Activated CD4-positive, alpha-beta T cell treated with anti-CD3 and anti-CD28 coated beads for 36 hours (primary cell): Measurements from ENCODE around the gene SLC44A1. TPM values are rescaled to one million over a fixed set of nuclear protein-coding genes. Genes with fewer than 3 reads are reported as not detected.

Source experiments
- ATAC-seq: fragments of 200-7000 bp; cut with Tn5 transposase; one replicate; pipeline ENCODE4 v1.10.0; 2021; ENCODE audit warnings: mild to moderate bottlenecking, moderate library complexity
- CTCF ChIA-PET: fragments of 350-600 bp; sonication (Branson Sonifier 250); formaldehyde crosslinking; loops from one replicate; lab custom pipeline; 2021; ENCODE audit warnings: antibody characterized with exemption; lab: Charles Lee
- POLR2A ChIA-PET: fragments of 350-600 bp; sonication (Branson Sonifier 250); formaldehyde crosslinking; loops from one replicate; lab custom pipeline; 2021; ENCODE audit warnings: antibody characterized with exemption, inconsistent platforms; lab: Charles Lee
- DNase-seq: peaks from one replicate; pipeline ENCODE4 v3.0.0-alpha.2; 2020
- H3K27ac Mint-ChIP-seq: one replicate; pipeline ENCODE4 v1.8.0; 2021; ENCODE audit warnings: mixed read lengths
- H3K27me3 Mint-ChIP-seq: one replicate; pipeline ENCODE4 v1.8.0; 2021; ENCODE audit warnings: mixed read lengths
- H3K36me3 Mint-ChIP-seq: one replicate; pipeline ENCODE4 v1.8.0; 2021; ENCODE audit warnings: low read depth, mixed read lengths
- H3K4me1 Mint-ChIP-seq: one replicate; pipeline ENCODE4 v1.8.0; 2021; ENCODE audit warnings: mixed read lengths
- H3K4me3 Mint-ChIP-seq: one replicate; pipeline ENCODE4 v1.8.0; 2021; ENCODE audit warnings: mild to moderate bottlenecking, moderate library complexity, mixed read lengths
- H3K9me3 Mint-ChIP-seq: one replicate; pipeline ENCODE4 v1.8.0; 2021; ENCODE audit warnings: low read depth, mixed read lengths
- intact Hi-C, 2 experiments: fragments of 100-400 bp; cut with DNase I in 1 of 2; cut with micrococcal nuclease in 1 of 2; formaldehyde crosslinking; loops; one replicate each; pipeline versions ENCODE4 v1.14.2 to v1.15.1; 2022 to 2024; cut with DNase I, micrococcal nuclease
- total RNA-seq, 2 experiments: library from RNA; stranded (reverse); gene quantifications; one replicate each; pipeline ENCODE4 v1.2.3, GENCODE V29; 2021

Gene SLC44A1
- total RNA-seq, 2 experiments from 2014 or later, result 9.7 to 10.4 TPM

DNA sequence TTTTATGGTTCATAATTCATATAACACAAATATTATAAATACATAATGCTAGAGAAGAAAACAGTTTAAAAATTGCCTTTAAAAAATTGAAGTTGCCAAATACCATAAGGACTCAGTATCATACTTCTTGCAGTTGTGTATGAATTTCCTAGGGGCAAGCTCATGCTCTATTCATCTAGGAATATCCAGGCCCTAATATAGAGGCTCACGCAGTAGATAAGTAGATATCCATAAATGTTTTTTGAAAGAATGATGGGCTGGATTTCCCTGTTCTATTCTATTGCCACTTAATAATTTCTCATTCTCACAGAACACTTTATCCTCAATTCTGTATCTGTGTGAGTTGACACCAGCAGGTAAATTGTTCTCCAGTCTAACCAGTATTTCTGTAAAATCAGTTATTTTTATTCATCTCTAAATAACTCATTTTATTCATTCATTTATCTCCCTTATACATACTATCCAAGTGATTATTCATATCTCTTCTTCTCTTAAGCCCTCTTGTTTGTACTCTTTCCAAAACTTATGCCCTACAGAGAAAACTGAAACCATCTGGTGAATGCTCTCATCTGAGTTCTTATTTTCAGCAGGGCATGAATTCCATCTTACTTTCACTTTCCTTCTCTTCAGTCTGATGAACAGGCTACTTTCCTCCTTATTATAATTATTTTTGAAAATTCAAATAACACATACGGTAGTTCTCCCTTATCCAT lies 97.1 kb downstream of the SLC44A1 start:
- Mint-ChIP-seq H3K4me3 (no peak overlapping the region), H3K27me3 (no peaks in the 10 kb centered on the region), H3K36me3 (peaks cover 8% of the 10 kb centered on the region), H3K27ac (no peak overlapping the region), H3K4me1 (peaks cover 25% of the 10 kb centered on the region), H3K9me3 (no peaks in the 10 kb centered on the region)
- CTCF ChIA-PET, result no interaction called here
- ATAC-seq (peak; percentile 42), DNase-seq (no peak)
- intact Hi-C loops, result loop anchor here in 1 of 2 experiments (2.0 kb wide), 1 partner anchor 19 kb away; no protein-coding TSS in a partner anchor
- POLR2A ChIA-PET, result no interaction called here

DNA sequence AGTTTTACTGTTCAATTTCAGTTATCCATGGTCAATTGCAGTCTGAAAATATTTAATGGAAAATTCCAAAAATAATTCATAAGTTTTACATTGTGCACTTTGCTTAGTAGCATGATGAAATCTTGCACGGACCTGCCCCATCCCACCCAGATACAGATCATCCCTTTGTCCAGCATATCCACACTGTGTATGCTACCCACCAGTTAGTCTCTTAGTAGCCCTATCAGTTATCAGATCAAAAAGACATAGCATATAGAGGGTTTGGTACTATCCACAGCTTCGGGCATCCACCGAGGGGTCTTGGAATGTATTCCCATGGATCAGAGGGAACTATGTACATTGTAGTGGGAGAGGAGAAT lies 97.7 kb downstream of the SLC44A1 start:
- H3K27ac Mint-ChIP-seq, result no peak overlapping the region
- no peak overlapping the region for H3K4me3 Mint-ChIP-seq
- H3K4me1 Mint-ChIP-seq, result peaks cover 25% of the 10 kb centered on the region
- no peak for DNase-seq
- ATAC-seq, result no peak
- ChIA-PET POLR2A (no interaction called here), CTCF (no interaction called here)
- H3K36me3 Mint-ChIP-seq, result peaks cover 4% of the 10 kb centered on the region
- H3K27me3 Mint-ChIP-seq, result no peaks in the 10 kb centered on the region
- intact Hi-C loops, result no loop called here
- no peaks in the 10 kb centered on the region for H3K9me3 Mint-ChIP-seq

GRCh38 chr9:105344283-105344682 lies 99.8 kb downstream of the SLC44A1 start:
- intact Hi-C loops, result no loop called here
- Mint-ChIP-seq H3K36me3 (peaks cover 2% of the 10 kb centered on the region), H3K4me1 (peaks cover 23% of the 10 kb centered on the region), H3K4me3 (no peak overlapping the region), H3K27ac (no peak overlapping the region), H3K27me3 (no peaks in the 10 kb centered on the region), H3K9me3 (no peaks in the 10 kb centered on the region)
- DNase-seq, result no peak
- ChIA-PET POLR2A (no interaction called here), CTCF (no interaction called here)
- ATAC-seq, result no peak

DNA sequence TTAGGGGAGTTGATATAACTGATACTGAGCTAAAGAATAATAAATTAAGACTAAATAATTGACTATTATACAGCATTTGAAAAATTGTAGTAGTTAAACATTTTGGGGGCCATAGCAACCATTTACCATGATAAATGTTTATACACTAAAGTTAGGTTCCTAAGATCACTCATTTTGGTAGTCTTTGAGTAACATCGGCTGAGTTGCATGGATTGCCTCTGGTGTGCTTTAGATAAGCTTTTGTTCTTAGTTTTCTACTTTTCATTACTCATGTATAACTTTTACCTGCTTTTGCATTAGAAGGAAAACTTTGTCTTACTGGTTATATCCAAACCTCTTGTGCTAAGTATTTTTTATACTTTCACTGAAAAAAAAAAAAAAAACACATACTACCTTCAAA lies 101.2 kb downstream of the SLC44A1 start:
- POLR2A ChIA-PET, result no interaction called here

GRCh38 chr9:105346273-105346672 lies 101.8 kb downstream of the SLC44A1 start:
- ChIA-PET POLR2A (interaction anchor here (0.6 kb wide), 1 partner anchor 162 kb away, joined by 4 read pairs; no protein-coding TSS in a partner anchor), CTCF (interaction anchor here (0.9 to 2.1 kb wide), 2 partner anchors 10 to 92 kb away, joined by 3 to 6 read pairs; no protein-coding TSS in a partner anchor)
- H3K9me3 Mint-ChIP-seq, result no peaks in the 10 kb centered on the region
- no peak overlapping the region for H3K27ac Mint-ChIP-seq
- no peak for DNase-seq
- intact Hi-C loops, result no loop called here
- H3K4me1 Mint-ChIP-seq, result peaks cover 9% of the 10 kb centered on the region
- no peak overlapping the region for H3K4me3 Mint-ChIP-seq
- peaks cover 2% of the 10 kb centered on the region for H3K36me3 Mint-ChIP-seq
- no peaks in the 10 kb centered on the region for H3K27me3 Mint-ChIP-seq
- ATAC-seq, result no peak

More for the DNA sequence above, 101.2 kb downstream of the SLC44A1 start:
- Mint-ChIP-seq H3K9me3 (no peaks in the 10 kb centered on the region), H3K4me1 (peaks cover 13% of the 10 kb centered on the region), H3K27me3 (no peaks in the 10 kb centered on the region), H3K4me3 (no peak overlapping the region), H3K27ac (no peak overlapping the region), H3K36me3 (peaks cover 2% of the 10 kb centered on the region)
- intact Hi-C loops, result no loop called here
- DNase-seq (no peak), ATAC-seq (no peak)
- CTCF ChIA-PET, result interaction anchor here (0.9 to 2.1 kb wide), 2 partner anchors 11 to 92 kb away, joined by 3 to 6 read pairs; no protein-coding TSS in a partner anchor

DNA sequence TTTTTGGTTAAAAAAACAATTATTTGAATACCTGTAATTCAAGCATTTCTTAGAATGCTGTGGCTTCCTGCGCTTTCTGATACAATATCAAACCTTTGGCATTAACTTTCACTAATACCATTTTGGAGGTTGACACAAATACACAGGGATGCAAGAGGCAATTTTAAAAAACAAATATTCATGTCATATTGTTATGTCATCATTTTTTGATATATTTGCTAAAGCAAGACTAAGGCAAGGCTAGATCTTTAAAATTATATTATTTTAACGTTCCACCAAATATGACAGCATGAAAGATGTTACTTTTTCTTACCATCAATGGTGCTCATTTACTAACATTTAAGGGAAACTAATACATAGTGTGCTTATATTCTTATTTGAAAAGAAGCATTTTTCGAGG lies 110.0 kb downstream of the SLC44A1 start:
- intact Hi-C loops, result no loop called here
- ChIA-PET CTCF (interaction anchor here (1.2 kb wide), 1 partner anchor 492 kb away, joined by 3 read pairs; no protein-coding TSS in a partner anchor), POLR2A (no interaction called here)
- no peak overlapping the region for H3K4me3 Mint-ChIP-seq
- ATAC-seq, result no peak
- H3K36me3 Mint-ChIP-seq, result peaks cover 3% of the 10 kb centered on the region
- H3K4me1 Mint-ChIP-seq, result peaks cover 4% of the 10 kb centered on the region
- H3K27ac Mint-ChIP-seq, result no peak overlapping the region
- DNase-seq, result no peak
- H3K27me3 Mint-ChIP-seq, result no peaks in the 10 kb centered on the region
- H3K9me3 Mint-ChIP-seq, result no peaks in the 10 kb centered on the region

DNA sequence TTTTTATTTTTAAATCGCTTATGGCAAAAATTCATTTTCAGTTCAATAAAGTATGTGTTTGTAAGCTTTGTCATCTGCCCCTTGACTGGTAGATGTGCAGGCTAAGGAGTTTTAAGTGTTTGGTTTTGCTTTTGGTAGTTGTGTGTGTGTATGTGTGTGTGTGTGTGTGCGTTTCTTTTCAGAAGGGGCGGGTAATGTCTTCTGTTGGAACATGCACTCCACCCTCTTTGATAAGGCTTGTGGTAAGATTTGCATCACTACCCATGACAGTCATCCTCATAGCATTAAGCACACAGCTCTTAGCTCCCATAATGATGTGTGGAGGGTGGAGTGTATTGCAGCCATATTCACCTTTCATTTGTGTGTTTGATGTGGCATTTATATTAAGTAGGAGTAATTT lies 111.3 kb downstream of the SLC44A1 start:
- H3K27me3 Mint-ChIP-seq, result no peaks in the 10 kb centered on the region
- ATAC-seq (peak; percentile 74), DNase-seq (peak; percentile 27)
- no peak overlapping the region for H3K27ac Mint-ChIP-seq
- CTCF ChIA-PET, result interaction anchor here (0.6 to 1.6 kb wide), 8 partner anchors 8 to 1252 kb away, joined by 3 to 6 read pairs (median 3); no protein-coding TSS in a partner anchor
- peaks cover 17% of the 10 kb centered on the region for H3K4me1 Mint-ChIP-seq
- peaks cover 6% of the 10 kb centered on the region for H3K36me3 Mint-ChIP-seq
- intact Hi-C loops, result no loop called here
- H3K9me3 Mint-ChIP-seq, result no peaks in the 10 kb centered on the region
- no peak overlapping the region for H3K4me3 Mint-ChIP-seq
- POLR2A ChIA-PET, result interaction anchor here (0.7 to 0.9 kb wide), 2 partner anchors 234 to 365 kb away, joined by 3 read pairs; no protein-coding TSS in a partner anchor

- no peak for DNase-seq
- ChIA-PET CTCF (interaction anchor here (1.0 to 1.4 kb wide), 2 partner anchors 52 to 495 kb away, joined by 3 to 4 read pairs; no protein-coding TSS in a partner anchor), POLR2A (no interaction called here)
- peaks cover 17% of the 10 kb centered on the region for H3K4me1 Mint-ChIP-seq
- no peaks in the 10 kb centered on the region for H3K27me3 Mint-ChIP-seq
- H3K27ac Mint-ChIP-seq, result no peak overlapping the region
- H3K9me3 Mint-ChIP-seq, result no peaks in the 10 kb centered on the region
- H3K36me3 Mint-ChIP-seq, result peaks cover 12% of the 10 kb centered on the region
- intact Hi-C loops, result no loop called here
- no peak for ATAC-seq
- no peak overlapping the region for H3K4me3 Mint-ChIP-seq
Observed at GRCh38 chr9:105357937-105358336, 113.5 kb downstream of the SLC44A1 start.

- H3K9me3 Mint-ChIP-seq, result no peaks in the 10 kb centered on the region
- no peak overlapping the region for H3K4me3 Mint-ChIP-seq
- peak; percentile 87 for ATAC-seq
- no peaks in the 10 kb centered on the region for H3K27me3 Mint-ChIP-seq
- DNase-seq, result peak; percentile 79
- intact Hi-C loops, result loop anchor here (1.0 to 5.0 kb wide), 4 partner anchors 19 to 115 kb away; partner anchors contain the start of gene SLC44A1 (in 1 of the 2)
- H3K27ac Mint-ChIP-seq, result no peak overlapping the region
- peaks cover 17% of the 10 kb centered on the region for H3K4me1 Mint-ChIP-seq
- CTCF ChIA-PET, result interaction anchor here (0.9 to 1.3 kb wide), 3 partner anchors 11 to 52 kb away, joined by 3 read pairs; no protein-coding TSS in a partner anchor
- H3K36me3 Mint-ChIP-seq, result peaks cover 15% of the 10 kb centered on the region
- POLR2A ChIA-PET, result interaction anchor here (0.6 kb wide), 1 partner anchor 46 kb away, joined by 3 read pairs; no protein-coding TSS in a partner anchor
Observed at GRCh38 chr9:105359892-105360291, 115.4 kb downstream of the SLC44A1 start.

DNA sequence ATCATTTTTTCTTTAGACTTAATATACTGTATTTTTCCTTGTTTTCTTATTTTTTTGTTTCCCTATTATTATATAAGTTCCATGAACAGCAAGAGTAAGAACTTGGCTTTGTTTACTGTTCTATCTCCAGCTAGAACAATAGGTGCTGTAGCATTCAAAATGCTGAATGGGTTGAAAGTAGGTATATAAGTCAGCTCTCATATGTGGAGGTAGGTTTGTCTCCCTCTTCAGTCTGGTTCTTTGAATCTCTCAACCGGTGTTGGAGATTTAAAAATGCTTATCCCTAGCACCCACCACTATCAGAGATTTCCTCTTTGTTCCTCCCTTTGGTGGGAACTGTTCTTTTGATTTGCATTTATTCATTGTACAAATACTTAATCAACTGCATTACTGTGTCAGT lies 115.9 kb downstream of the SLC44A1 start:
- POLR2A ChIA-PET, result interaction anchor here (0.6 kb wide), 1 partner anchor 45 kb away, joined by 3 read pairs; no protein-coding TSS in a partner anchor
- CTCF ChIA-PET, result interaction anchor here (0.9 to 1.9 kb wide), 4 partner anchors 10 to 52 kb away, joined by 3 to 5 read pairs (median 3); no protein-coding TSS in a partner anchor
- no peaks in the 10 kb centered on the region for H3K9me3 Mint-ChIP-seq
- ATAC-seq (peak; percentile 20), DNase-seq (no peak)
- H3K27me3 Mint-ChIP-seq, result no peaks in the 10 kb centered on the region
- intact Hi-C loops, result loop anchor here (1.0 to 5.0 kb wide), 4 partner anchors 20 to 116 kb away; partner anchors contain the start of gene SLC44A1 (in 1 of the 2)
- H3K4me3 Mint-ChIP-seq, result no peak overlapping the region
- H3K27ac Mint-ChIP-seq, result no peak overlapping the region
- peaks cover 15% of the 10 kb centered on the region for H3K36me3 Mint-ChIP-seq
- peaks cover 17% of the 10 kb centered on the region for H3K4me1 Mint-ChIP-seq

GRCh38 chr9:105361873-105362272 lies 117.4 kb downstream of the SLC44A1 start:
- ChIA-PET CTCF (interaction anchor here (1.0 to 1.9 kb wide), 2 partner anchors 14 to 57 kb away, joined by 3 to 5 read pairs; no protein-coding TSS in a partner anchor), POLR2A (no interaction called here)
- no peak for DNase-seq
- no peak overlapping the region for H3K4me3 Mint-ChIP-seq
- no peaks in the 10 kb centered on the region for H3K9me3 Mint-ChIP-seq
- H3K27me3 Mint-ChIP-seq, result no peaks in the 10 kb centered on the region
- intact Hi-C loops, result loop anchor here (2.0 to 5.0 kb wide), 3 partner anchors 21 to 117 kb away; partner anchors contain the start of gene SLC44A1 (in 1 of the 2)
- no peak overlapping the region for H3K27ac Mint-ChIP-seq
- H3K36me3 Mint-ChIP-seq, result peaks cover 22% of the 10 kb centered on the region
- ATAC-seq, result no peak
- peaks cover 13% of the 10 kb centered on the region for H3K4me1 Mint-ChIP-seq
